ENCODE measurements around the gene GREB1.

Gene GREB1

DNA sequence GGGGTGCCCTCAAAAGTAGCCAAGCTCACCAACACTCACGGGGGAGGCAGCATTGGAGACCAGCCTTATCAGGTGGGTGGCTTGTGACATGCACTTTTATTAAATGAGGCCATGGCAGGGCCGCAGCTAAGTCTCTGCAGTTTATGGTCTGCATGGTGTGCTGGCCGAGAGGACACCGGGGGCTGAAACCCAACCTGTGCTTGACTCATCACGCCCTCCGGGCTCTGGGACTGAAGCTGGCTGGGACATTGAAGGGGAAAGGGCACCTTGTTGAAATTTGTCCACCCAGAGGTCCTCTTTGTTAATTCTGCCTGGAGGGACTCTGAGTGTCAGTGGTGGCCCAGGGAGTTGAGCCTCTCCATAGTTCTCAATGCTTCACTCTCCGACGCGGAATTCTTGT is 153.9 kb downstream of the GREB1 start:
- no peak for DNase-seq

DNA sequence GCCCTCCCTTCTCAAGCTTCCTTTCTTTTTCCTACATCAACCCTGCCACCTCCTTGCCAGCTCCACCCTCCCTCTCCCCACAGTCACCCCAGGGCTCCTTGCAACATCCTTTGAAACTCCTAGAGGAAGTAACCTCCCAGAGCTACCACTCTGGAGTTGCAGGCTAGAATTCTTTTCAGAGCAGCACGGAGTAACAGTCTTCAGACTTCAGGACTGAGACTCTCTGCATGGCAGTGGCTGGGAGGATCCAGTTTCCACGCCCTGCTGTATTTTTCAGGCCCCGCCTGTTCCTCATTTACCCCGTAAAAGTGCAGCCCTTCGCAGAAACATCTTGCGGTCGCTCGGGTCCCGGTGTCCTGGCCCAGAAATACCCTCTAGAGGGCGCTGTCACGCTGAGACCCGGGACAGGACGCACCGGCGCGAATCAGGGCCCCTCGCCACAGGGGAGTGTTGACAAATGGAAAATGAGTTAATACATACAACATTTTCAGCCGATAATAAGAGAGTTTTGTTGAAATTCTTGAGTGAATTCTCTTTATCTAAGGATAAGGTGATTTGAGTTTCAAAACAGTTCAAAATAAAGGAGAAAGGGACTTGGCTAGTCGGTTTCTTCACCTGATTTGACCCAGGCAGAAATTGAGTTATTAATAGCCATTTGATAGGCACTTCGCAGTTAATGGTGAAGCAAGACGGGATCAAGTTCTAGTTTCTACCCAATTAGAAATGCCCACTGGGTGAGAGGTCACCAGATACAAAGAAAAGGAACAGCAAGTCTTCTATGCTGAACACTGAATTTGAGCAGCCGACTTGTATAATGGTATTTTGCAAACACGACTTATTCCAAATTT is 154.6 kb downstream of the GREB1 start:
- DNase-seq = peak; percentile 72

DNA sequence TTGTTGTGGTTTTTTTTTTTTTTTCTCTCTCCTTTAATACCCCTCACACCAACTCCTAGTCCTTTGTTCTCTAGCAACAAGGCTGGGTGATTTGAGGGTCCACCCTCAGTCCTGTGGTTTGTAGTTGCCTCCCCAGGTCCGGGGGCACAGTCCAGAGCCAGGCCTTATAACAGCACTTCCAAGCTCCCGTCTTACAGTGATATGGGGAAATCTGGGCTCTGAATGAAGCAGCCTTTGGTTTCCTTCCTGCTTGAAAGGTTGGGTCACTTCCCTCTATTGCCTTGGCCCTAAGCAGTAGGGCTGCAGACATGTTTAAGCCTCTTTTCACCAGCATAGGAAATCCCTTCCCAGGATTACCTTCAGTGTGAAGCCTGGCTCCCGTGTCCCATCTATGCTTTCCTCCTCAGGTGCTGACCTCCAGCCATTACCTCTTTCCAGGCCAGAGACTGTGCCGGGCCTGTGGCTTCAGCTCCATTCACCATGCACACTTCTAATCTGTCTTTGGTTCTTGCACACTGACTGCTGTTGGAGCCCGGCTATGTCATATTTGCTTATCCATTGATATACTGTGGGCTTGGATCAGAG is 157.3 kb downstream of the GREB1 start:
- no peak for DNase-seq

Measured in central memory CD4-positive, alpha-beta T cell (primary cell).